SH-SY5Y (cell line): ENCODE results near the gene IRF4.

Experiments
- GATA2 ChIP-seq: IDR thresholded peaks from 2 replicates; pipeline ENCODE4 v1.6.1; 2011; ENCODE audit warnings: mild to moderate bottlenecking, low read depth, low read length
- GATA3 ChIP-seq: IDR thresholded peaks from 2 replicates; pipeline ENCODE4 v1.6.1; 2011; ENCODE audit warnings: low read depth, mild to moderate bottlenecking, low read length, moderate library complexity

Gene IRF4

GRCh38 chr6:436308-437036 lies 44.9 kb downstream of the IRF4 start:
- TF ChIP-seq GATA3 (no peak), GATA2 (no peak)

GRCh38 chr6:437037-437392 lies 45.5 kb downstream of the IRF4 start:
- TF ChIP-seq GATA2, result no peak
- no peak for TF ChIP-seq GATA3

GRCh38 chr6:438634-439170 lies 47.1 kb downstream of the IRF4 start:
- no peak for TF ChIP-seq GATA3
- no peak for TF ChIP-seq GATA2

- TF ChIP-seq GATA3 (no peak), GATA2 (no peak)
These were observed 48.2 kb downstream of the IRF4 start for GRCh38 chr6:439641-440167.

- TF ChIP-seq GATA2 (no peak), GATA3 (no peak)
These were observed 49.8 kb downstream of the IRF4 start for GRCh38 chr6:441126-441920.

- no peak for TF ChIP-seq GATA3
- no peak for TF ChIP-seq GATA2
These were observed 52.1 kb downstream of the IRF4 start for GRCh38 chr6:443621-444159.

- TF ChIP-seq GATA2 (no peak), GATA3 (no peak)
These were observed 53.2 kb downstream of the IRF4 start for GRCh38 chr6:444653-445275.

- TF ChIP-seq GATA3 (no peak), GATA2 (no peak)
These were observed 54.2 kb downstream of the IRF4 start for GRCh38 chr6:445571-446417.

- no peak for TF ChIP-seq GATA2
- TF ChIP-seq GATA3, result no peak
These were observed 55.1 kb downstream of the IRF4 start for GRCh38 chr6:446418-447366.

GRCh38 chr6:447381-448165 lies 56.0 kb downstream of the IRF4 start:
- no peak for TF ChIP-seq GATA2

- TF ChIP-seq GATA3 (no peak), GATA2 (no peak)
These were observed 56.9 kb downstream of the IRF4 start for GRCh38 chr6:448296-449056.

GRCh38 chr6:449057-449430 lies 57.5 kb downstream of the IRF4 start:
- no peak for TF ChIP-seq GATA3
- TF ChIP-seq GATA2, result no peak
